HL-60 (cell line): ENCODE measurements around the gene RER1.

Experiments
- CTCF ChIP-seq: IDR thresholded peaks from one replicate; pipeline ENCODE4 v1.5.1; 2011; ENCODE audit warnings: low read length, control low read depth, inconsistent platforms; ENCODE audit not compliant: insufficient read depth
- GABPA ChIP-seq: IDR thresholded peaks from 2 replicates; pipeline ENCODE4 v1.6.1; 2012; ENCODE audit warnings: low read depth
- POLR2AphosphoS5 ChIP-seq: IDR thresholded peaks from 2 replicates; pipeline ENCODE4 v1.6.1; 2012; ENCODE audit warnings: low read depth
- REST ChIP-seq: IDR thresholded peaks from 2 replicates; pipeline ENCODE4 v1.6.1; 2012; ENCODE audit warnings: low read depth; ENCODE audit not compliant: insufficient replicate concordance

GRCh38 chr1:2346691-2347408 is 44.8 kb upstream of the RER1 start:
- TF ChIP-seq CTCF (no peak), POLR2AphosphoS5 (no peak), GABPA (no peak), REST (no peak)
